SK-N-SH (cell line): ENCODE measurements around the gene MAGEA4.

Experiments
- CTCF ChIP-seq: fragments of 200-600 bp; sonication (generic); IDR thresholded peaks from 2 replicates; pipeline ENCODE4 v1.6.1; 2017; ENCODE audit warnings: antibody characterized with exemption, mild to moderate bottlenecking, moderate library complexity
- EP300 ChIP-seq, 2 experiments: IDR thresholded peaks; 2 replicates each; pipeline versions ENCODE4 v1.4.0 to v1.6.1; 2012; ENCODE audit warnings: borderline replicate concordance in 1 of 2, low read depth in 1 of 2, low read length in 1 of 2
- JUND ChIP-seq: IDR thresholded peaks from 2 replicates; pipeline ENCODE4 v1.4.0; 2012
- REST ChIP-seq: IDR thresholded peaks from 2 replicates; pipeline ENCODE4 v1.6.1; 2012; ENCODE audit warnings: mild to moderate bottlenecking, low read depth, low read length, moderate library complexity
- RFX5 ChIP-seq: IDR thresholded peaks from 2 replicates; pipeline ENCODE4 v1.6.1; 2012; ENCODE audit warnings: mild to moderate bottlenecking, improper control_type of control experiment, low read length
- SMC3 ChIP-seq: IDR thresholded peaks from 2 replicates; pipeline ENCODE4 v1.6.1; 2012; ENCODE audit warnings: low read depth, low read length, improper control_type of control experiment

- TF ChIP-seq SMC3 = no peak
- no peak for TF ChIP-seq CTCF
- TF ChIP-seq JUND = peak; percentile 51; the same call in 1 of the 2 replicates
- peak in 1 of 2 experiments; percentile 81; a peak in 1 of 4 replicates for TF ChIP-seq EP300 (IDR thresholded peaks at IDR 0.05; ENCODE audit: borderline replicate concordance in 1 of 2, low read depth in 1 of 2, low read length in 1 of 2)
- TF ChIP-seq REST = no peak
- no peak for TF ChIP-seq RFX5
Measured at GRCh38 chrX:151970661-151971060, 58.0 kb downstream of the MAGEA4 start.
